ENCODE data around the gene C1QL4.
"Not testable (repeated sequence)": the region's sequence is repeated elsewhere in the genome, so short reads cannot be mapped to it uniquely, and the experiment has no call there.

C1QL4 gene

DNA sequence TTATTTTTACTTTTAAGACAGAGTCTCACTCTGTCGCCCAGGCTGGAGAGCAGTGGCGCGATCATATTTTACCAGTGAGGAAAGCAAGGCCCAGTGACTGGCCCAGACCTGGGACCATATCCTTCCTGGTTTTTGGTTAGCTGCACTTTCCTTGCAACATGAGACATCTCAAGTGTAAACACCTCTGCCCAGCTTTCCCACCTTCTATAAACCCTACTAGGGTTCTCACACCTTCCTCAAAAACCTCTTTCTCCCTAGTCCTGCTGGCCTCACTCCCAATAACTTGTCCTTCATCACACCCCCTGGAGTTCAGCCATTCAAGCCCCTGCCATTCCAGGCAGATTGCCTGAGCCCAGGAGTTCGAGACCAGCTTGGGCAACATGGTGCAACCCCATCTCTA lies 52.3 kb downstream of the C1QL4 start:
- Histone ChIP-seq H3K4me3 (ENCODE audit: low read depth, low read length) (no peak overlapping the region), H3K27me3 (ENCODE audit: insufficient read depth, low read depth, severe bottlenecking) (no peaks in the 10 kb centered on the region), H3K36me3 (no peaks in the 10 kb centered on the region), H3K9me3 (ENCODE audit: severe bottlenecking) (no peaks in the 10 kb centered on the region), H3K27ac (no peak overlapping the region)
- no peak for DNase-seq
- TF ChIP-seq, protein P1, sequence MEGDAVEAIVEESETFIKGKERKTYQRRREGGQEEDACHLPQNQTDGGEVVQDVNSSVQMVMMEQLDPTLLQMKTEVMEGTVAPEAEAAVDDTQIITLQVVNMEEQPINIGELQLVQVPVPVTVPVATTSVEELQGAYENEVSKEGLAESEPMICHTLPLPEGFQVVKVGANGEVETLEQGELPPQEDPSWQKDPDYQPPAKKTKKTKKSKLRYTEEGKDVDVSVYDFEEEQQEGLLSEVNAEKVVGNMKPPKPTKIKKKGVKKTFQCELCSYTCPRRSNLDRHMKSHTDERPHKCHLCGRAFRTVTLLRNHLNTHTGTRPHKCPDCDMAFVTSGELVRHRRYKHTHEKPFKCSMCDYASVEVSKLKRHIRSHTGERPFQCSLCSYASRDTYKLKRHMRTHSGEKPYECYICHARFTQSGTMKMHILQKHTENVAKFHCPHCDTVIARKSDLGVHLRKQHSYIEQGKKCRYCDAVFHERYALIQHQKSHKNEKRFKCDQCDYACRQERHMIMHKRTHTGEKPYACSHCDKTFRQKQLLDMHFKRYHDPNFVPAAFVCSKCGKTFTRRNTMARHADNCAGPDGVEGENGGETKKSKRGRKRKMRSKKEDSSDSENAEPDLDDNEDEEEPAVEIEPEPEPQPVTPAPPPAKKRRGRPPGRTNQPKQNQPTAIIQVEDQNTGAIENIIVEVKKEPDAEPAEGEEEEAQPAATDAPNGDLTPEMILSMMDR (IDR thresholded peaks at IDR 0.05; ENCODE audit: low read depth, low read length) = no peak

DNA sequence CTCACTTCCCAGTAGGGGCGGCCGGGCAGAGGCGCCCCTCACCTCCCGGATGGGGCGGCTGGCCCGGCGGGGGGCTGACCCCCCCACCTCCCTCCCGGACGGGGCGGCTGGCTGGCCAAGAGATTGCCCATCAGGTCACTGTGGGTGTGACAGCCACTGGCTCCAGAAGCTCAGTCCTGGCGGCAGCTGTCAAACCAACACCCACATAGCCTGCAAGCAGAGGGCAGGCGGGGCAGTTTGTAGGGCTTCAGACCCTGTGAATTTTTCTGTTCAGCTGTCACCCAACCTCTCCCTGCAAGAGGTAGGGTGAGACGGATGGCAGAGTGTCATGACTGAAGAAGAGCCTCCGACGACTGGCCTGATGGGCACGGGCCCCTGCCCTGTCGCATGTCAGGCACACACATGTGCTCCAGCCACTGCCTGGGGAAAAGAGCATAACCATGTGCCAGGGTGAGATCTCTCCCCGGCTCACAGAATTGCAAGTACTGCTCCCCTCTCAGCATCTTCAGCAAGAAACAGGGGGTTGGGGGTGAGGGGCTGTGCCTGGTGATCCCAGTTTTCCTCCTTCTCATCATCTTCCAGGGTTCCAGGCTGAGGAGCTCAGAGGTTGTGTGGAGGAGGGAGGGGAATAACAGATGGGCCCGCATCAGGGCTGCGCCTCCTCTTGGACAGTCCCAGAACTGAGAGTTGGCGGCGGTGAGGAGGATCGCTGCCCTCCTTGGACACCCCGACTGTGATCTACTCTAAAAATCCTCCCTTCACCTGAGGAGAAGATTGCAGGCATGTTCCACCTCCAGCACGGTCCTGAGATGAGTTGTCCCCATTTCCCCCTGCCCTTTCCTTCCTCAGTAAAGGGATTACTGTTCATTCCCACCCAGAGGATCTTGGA lies 53.2 kb downstream of the C1QL4 start:
- TF ChIP-seq, protein P1 (IDR thresholded peaks at IDR 0.05; ENCODE audit: low read depth, low read length) = peak; percentile 73
- Histone ChIP-seq H3K4me3 (ENCODE audit: low read depth, low read length) (no peak overlapping the region), H3K27me3 (ENCODE audit: insufficient read depth, low read depth, severe bottlenecking) (no peaks in the 10 kb centered on the region), H3K36me3 (no peaks in the 10 kb centered on the region), H3K9me3 (ENCODE audit: severe bottlenecking) (no peaks in the 10 kb centered on the region), H3K27ac (peak overlapping the region; percentile 26; the same call in 1 of the 2 replicates)
- DNase-seq = peak; percentile 45

DNA sequence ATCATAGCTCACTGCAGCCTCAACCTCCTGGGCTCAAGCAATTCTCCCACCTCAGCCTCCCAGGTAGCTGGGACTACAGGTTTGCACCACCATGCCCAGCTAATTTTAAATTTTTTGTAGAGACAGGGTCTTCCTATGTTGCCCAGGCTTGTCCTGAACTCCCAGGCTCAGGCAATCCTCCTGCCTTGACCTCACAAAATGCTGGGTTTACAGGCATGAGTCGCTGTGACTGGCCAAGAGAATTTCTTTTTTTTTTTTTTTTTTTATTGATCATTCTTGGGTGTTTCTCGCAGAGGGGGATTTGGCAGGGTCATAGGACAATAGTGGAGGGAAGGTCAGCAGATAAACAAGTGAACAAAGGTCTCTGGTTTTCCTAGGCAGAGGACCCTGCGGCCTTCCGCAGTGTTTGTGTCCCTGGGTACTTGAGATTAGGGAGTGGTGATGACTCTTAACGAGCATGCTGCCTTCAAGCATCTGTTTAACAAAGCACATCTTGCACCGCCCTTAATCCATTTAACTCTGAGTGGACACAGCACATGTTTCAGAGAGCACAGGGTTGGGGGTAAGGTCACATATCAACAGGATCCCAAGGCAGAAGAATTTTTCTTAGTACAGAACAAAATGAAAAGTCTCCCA lies 54.1 kb downstream of the C1QL4 start:
- peak overlapping the region; percentile 58; the same call in 1 of the 2 replicates for H3K27ac ChIP-seq
- H3K36me3 ChIP-seq; DNase-seq; H3K27me3 ChIP-seq (ENCODE audit: insufficient read depth, low read depth, severe bottlenecking); H3K4me3 ChIP-seq (ENCODE audit: low read depth, low read length); H3K9me3 ChIP-seq (ENCODE audit: severe bottlenecking): not testable (repeated sequence)

Measured in WERI-Rb-1 (cell line).